Dedifferentiated amniotic fluid mesenchymal stem cell (primary cell): ENCODE results near the gene PDE7B.

ENCODE experiments used
- DNase-seq: peaks from one replicate; pipeline ENCODE4 v3.0.0-alpha.2; 2016; ENCODE audit errors: extremely low spot score

The PDE7B gene

GRCh38 chr6:135851442-135852271 lies at the start of gene PDE7B:
PDE7B (plus strand) TSS chr6:135851701.
- peak; percentile 99 for DNase-seq

- no peak for DNase-seq
These were observed 49.6 kb upstream of the PDE7B start for GRCh38 chr6:135801755-135802465.

DNA sequence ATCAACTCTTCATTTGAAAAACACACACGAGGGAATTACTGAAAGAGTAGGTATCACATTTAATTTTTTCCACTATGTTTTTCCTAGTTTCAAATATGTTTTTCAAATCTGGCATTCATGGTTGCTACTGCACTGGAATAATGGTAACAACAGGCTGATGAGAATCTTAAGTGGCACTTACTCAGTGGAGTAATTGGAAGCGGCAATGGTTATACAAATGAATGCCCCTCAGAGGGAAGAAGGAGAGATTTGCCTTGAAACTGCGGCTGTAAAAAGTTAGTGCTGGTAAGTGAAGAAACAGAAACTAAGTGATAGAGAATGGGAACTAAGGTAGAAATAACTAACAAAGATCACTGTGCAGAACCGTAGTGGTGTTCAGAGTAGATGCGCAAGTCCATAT lies 41.0 kb upstream of the PDE7B start:
- no peak for DNase-seq

GRCh38 chr6:135811170-135811569 lies 40.3 kb upstream of the PDE7B start:
- DNase-seq = no peak

DNA sequence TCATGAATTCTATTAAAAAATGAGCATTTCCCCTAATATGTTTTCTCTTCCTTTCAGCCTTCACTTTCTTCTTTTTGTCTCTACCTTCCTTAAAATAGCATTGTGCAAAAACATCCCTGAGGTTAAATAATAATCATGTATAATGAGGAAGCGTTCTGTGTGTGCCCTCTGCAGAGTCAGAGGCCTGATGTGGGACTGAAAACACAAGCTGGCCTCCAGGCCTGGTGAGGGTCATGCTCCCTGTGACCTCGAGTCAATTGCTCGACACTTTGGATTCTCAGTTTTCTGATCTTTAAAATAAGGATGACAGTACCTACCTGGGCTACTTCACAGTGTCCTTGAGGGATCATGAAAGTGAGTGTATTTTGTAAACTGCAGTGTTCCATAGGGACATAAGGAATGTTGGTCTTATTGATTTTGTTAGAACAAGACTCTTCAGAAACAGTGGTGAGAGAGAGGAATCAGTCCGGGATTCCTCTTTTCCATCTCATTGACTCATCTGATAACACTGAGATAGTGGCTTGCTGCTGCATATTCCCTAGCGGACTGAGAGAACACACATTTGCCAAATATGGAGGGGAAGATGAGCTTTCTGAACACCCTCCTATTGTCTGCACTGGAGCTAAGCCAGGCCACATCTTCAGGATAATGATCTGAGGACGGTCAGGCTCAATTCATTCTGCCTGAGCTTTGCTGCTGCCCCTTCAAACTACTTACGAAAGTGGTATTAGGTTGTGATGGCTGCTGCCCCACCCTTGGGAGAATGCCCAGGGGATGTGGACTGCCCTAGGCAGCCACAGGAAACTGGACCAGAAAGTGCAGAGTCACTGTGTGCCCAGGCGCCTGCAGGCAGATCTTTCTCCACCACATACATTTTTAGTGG lies 39.6 kb upstream of the PDE7B start:
- DNase-seq = no peak

DNA sequence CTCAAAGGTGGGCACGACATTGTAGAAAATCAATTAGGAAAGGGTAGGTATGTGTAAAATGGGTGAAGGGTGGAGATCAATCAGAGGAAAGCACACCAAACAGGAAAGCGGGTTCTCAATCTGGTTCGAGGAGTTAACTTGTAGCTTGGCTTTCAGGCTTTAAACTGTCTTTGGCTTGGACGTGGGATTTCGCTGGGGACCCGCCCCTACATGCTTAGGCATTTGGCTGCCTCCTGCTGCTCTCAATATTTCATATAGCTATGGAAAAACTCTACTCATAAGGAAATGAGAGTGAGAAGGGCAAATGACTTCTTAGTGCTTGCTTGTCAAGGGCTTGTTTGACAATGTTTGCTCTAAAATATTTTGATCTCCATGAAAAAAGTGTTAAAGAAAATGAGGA lies 38.1 kb upstream of the PDE7B start:
- no peak for DNase-seq

- DNase-seq = no peak
These were observed 37.5 kb upstream of the PDE7B start for GRCh38 chr6:135814043-135814442.

- DNase-seq = no peak
These were observed 36.3 kb upstream of the PDE7B start for GRCh38 chr6:135815216-135815615.

DNA sequence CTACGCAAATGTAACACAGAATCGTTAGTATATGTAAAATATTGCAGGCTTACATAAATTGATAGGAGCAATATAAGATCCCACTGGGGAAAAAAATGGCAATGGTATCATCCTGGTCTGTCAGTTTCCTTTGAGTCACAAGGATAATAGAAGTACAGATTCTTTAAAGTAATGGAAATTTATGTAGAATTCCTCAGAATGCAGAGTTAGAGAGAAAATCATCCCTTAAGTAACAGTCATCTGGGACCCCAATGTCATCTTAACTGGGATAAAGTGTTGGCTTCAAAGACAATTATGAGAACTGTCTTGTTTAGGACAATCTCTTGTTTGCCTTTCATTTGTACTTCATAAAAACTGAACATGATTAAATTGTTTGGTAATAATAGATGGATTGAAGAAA lies 34.5 kb upstream of the PDE7B start:
- no peak for DNase-seq

DNA sequence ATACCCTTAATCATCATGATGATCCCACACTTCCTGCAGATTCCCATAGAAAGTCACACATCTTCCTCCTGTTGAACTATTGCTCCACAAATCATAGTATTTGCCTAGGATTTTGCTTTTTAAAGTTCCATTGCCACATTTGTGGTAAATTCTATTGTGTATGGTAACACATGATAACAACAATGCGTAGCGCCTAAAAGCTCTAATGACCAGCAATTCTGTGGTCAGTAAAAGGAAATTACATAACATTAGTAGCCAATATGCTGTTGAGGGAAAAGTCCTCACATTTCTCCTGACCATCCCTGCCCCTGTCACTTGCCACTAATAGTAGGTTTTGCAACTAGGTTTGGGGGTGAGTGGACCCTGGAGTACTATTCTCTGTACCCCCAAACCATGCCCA lies 31.8 kb upstream of the PDE7B start:
- DNase-seq = no peak

GRCh38 chr6:135820340-135820739 lies 31.2 kb upstream of the PDE7B start:
- no peak for DNase-seq

DNA sequence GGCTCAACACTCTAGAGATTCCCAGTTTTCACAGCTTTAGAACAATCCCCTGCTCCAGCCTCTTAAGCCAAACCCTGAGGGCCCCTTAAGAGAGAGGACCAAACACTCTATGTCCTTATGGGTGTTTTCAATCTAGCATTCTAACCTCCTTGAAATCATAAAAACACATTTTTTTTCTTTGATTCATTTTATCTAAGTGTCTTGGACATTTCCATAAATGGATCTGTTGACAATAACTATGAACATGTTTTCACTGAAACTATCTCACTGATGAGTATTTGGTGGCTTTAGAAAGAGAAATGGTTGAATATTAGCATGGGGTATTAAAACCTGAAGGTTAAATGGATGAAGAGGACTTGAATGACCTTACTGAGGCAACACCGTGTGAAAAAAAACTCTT lies 27.6 kb upstream of the PDE7B start:
- no peak for DNase-seq

- no peak for DNase-seq
These were observed 25.2 kb upstream of the PDE7B start for GRCh38 chr6:135826236-135826804.

DNA sequence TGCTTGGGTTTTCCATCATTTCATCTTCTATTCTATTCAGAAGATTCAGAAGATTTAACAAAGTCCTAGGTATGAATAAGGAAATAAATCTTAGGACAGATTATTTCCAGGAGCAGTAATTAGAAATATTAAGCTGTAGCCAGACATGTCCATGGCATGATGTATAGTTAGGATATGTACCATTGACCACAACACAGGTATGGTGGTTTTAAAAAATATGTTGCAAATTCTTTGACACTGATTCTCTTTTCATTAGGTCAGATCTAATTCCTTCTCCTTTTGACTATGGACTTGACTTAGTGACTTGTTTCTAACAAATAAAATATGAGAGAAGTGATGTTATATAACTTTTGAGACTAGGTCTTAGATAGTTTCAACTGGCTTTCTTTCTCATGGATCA lies 23.5 kb upstream of the PDE7B start:
- DNase-seq = no peak

GRCh38 chr6:135830452-135830881 lies 21.0 kb upstream of the PDE7B start:
- DNase-seq = no peak

DNA sequence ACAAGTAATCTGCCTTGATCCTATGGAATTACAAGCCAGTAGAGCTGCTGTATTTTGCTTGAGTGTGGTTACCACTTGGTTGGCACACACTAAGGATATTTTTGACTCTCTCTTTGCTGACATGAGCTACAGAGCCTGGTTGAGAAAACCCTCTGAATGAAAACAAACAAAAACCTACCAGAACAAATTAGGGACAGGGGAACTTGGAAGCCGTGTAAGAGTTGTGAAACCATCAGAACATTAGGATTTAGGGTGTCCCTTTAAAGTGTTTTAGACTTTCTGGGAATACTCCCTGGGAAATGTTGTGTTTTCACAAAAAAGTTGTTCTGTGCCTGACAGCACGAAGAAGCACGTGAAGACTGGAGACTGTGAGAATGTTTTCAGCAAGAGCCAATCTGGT lies 20.5 kb upstream of the PDE7B start:
- no peak for DNase-seq

DNA sequence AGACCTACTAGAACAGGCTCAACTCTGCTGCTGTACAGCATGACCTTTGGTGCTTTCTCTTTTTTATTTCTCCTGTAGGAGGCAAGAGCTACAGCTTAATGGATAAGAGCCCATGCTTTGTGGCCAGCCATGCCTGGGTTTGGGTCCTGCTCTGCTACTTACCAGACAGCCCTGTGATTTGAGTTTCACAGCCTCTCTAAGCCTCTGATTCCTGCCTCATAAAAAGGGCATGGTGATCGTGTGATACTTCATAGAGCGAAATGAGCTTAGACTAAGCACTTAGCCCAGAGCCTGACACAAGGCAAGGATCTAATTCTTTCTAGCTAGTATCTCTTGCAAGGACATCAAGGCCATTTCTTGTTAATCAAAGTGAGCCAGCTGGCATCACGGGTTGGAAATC lies 19.3 kb upstream of the PDE7B start:
- no peak for DNase-seq

DNA sequence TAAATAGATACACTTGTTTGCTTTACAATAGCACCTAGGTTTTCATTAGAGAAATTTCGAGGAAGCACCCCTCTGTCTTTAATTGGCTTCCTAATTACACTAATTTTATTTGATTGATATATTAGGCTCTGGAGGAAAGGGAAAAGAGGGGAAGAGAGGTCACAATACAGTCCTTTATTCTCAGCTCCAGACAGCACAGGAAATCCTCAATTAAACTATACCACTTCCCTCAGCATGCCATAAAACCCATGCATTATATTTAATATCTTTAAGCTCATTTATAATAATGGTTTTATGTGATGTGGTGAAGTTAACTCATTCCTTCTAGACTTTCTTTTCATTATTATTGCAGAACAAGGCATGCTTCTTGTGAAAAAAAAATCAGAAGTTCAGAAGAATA lies 17.7 kb upstream of the PDE7B start:
- DNase-seq = no peak

DNA sequence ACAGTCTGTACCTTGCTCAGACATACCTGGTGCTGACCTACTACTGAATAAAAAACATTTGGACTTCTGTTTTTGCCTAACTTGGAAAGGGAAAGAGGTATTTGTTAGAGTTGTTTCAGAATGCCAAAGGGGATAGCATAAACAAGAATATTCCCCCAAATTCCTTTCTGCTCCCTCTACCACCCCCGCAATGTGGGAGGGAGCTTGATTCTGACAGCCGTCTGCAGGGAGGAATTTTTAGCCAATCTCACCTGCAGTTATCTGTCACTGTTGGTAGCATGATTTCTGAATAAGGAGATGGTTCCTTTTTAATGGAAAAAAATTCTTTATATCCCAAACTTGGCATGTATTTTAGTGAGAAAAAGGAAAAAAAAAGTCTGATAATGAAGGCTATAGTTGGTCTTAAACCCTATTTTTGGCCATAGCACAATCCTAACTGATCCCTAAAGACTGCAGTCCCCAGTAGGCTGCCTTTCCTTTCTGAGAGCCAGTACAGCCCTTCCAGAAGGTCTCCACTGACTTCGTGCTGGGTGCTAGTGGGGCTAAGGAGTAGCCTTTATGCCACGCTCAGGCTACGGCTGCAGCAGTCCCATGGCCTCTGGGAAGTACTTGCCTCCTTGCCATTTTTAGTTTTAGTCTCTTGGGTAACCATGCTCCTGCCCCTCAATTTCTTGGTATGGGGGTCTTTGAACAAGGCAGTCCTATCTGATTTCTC lies 13.6 kb upstream of the PDE7B start:
- no peak for DNase-seq

- DNase-seq = no peak
These were observed 12.4 kb upstream of the PDE7B start for GRCh38 chr6:135839121-135839520.
